Measurements from ENCODE around the gene MT2A.
"Not testable (repeated sequence)": the region's sequence is repeated elsewhere in the genome, so short reads cannot be mapped to it uniquely, and the experiment has no call there.

Gene MT2A

DNA sequence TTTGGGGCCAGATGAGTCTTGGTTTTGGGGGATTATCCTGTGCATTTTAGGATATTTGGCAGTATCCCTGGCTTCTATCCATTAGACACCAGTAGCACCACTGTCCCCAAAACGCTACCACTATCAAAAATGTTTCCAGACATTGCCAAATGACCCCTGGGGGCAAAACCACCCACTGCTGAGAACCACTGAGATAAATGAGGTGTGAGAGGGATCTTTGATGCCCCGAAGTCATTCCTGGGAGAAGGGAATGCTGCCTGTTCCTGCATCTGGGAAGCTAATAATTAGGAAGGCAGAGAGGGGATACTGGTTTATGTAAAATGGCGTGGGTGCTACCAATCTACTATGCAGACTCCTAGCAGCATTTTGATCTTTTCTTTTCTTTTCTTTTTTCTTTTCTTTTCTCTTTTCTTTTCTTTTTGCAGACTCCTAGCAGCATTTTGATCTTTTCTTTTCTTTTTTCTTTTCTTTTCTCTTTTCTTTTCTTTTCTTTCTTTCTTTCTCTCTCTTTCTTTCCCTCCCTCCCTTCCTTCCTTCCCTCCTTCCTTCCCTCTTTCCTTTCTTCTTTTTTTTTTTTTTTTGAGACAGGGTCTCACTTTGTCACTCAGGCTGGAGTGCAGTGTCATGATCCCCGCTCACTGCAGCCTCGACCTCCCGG lies 27.9 kb upstream of the MT2A start:
- H3K27me3 ChIP-seq (ENCODE audit: control insufficient read depth in 5 of 5, insufficient read depth in 4 of 5, low read length in 5 of 5) = peaks cover 0 to 4% (median 0%) of the 10 kb centered on the region in 5 donors
- H3K27ac ChIP-seq (ENCODE audit: low read depth, low read length) = no peak overlapping the region
- no peaks in the 10 kb centered on the region for H3K9me3 ChIP-seq (ENCODE audit: control insufficient read depth in 5 of 5, low read length in 5 of 5)
- no peaks in the 10 kb centered on the region for H3K36me3 ChIP-seq (ENCODE audit: control insufficient read depth in 5 of 5, insufficient read depth in 5 of 5, low read length in 5 of 5)
- no peak overlapping the region for H3K9ac ChIP-seq (ENCODE audit: low read length in 5 of 5)
- peaks cover 0 to 7% (median 0%) of the 10 kb centered on the region in 5 donors for H3K4me1 ChIP-seq (ENCODE audit: control insufficient read depth in 5 of 5, insufficient read depth in 5 of 5, low read length in 5 of 5)
- H3K4me3 ChIP-seq (ENCODE audit: low read depth in 1 of 5, low read length in 5 of 5) = no peak overlapping the region

DNA sequence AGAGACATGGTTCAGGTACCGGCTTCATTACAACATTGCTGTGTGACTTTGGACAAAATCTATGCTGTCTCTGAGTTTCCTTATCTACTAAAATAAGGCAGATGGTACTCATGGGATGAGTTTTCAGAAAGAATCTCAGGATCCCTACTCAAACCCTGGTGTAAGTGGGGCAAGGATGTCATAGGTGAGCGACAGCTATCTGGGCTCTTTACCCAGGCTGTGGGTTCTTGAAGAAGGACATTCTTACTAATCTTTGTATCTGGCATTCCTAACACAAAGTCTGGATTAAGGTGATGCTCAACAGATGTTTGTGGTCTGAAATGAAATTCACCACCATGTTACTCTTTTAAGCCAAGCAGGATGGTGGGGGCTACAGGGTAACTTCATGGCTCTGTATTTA lies 25.5 kb upstream of the MT2A start:
- not testable (repeated sequence) for H3K9ac ChIP-seq (ENCODE audit: low read length in 5 of 5); H3K4me1 ChIP-seq (ENCODE audit: control insufficient read depth in 5 of 5, insufficient read depth in 5 of 5, low read length in 5 of 5); H3K9me3 ChIP-seq (ENCODE audit: control insufficient read depth in 5 of 5, low read length in 5 of 5); H3K27ac ChIP-seq (ENCODE audit: low read depth, low read length); H3K4me3 ChIP-seq (ENCODE audit: low read depth in 1 of 5, low read length in 5 of 5); H3K36me3 ChIP-seq (ENCODE audit: control insufficient read depth in 5 of 5, insufficient read depth in 5 of 5, low read length in 5 of 5)
- H3K27me3 ChIP-seq (ENCODE audit: control insufficient read depth in 5 of 5, insufficient read depth in 4 of 5, low read length in 5 of 5) = peaks cover under 1 to 12% (median 3%) of the 10 kb centered on the region in 5 donors

DNA sequence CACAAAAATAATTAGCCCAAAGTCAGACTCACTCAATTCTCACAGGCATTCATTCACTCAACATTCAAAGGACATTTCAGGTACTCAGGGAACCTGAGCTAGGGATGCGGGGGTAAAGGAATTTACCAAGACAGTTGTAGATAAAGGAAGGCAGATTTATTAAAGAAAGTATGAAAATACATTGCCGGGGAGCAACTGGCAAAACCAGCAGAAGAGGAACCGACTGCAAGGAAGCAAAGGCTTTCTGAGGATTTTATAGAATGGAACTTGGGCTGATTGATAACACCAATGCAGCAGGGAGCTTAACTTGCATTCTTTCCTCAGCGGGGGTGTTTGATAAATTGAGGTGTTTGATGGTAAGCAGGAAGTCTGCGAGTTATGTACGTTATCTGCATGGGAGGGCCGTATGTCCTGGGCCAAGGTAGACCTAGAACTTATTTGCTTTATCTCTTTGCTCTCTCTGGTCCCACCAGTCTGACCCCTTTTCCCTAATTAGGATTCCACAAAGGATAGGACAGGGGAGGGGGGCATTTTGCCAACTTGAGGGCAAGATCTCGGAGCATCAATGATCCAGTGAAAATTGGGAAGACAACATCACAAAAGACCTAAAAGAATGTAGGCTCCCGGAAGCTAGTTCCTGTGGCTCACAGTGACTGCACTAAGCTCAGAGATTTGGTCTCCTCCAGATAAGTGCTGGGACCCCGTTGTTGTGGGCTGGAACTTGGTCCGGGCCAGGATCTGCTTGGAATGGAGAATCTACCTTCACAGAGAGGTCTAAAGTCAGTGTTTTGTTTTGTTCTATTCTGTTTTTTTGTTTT lies 24.8 kb upstream of the MT2A start:
- peaks cover 0 to 7% (median 0%) of the 10 kb centered on the region in 5 donors for H3K4me1 ChIP-seq (ENCODE audit: control insufficient read depth in 5 of 5, insufficient read depth in 5 of 5, low read length in 5 of 5)
- H3K9ac ChIP-seq (ENCODE audit: low read length in 5 of 5) = no peak overlapping the region
- no peak overlapping the region for H3K27ac ChIP-seq (ENCODE audit: low read depth, low read length)
- no peaks in the 10 kb centered on the region for H3K9me3 ChIP-seq (ENCODE audit: control insufficient read depth in 5 of 5, low read length in 5 of 5)
- H3K36me3 ChIP-seq (ENCODE audit: control insufficient read depth in 5 of 5, insufficient read depth in 5 of 5, low read length in 5 of 5) = no peaks in the 10 kb centered on the region
- no peak overlapping the region for H3K4me3 ChIP-seq (ENCODE audit: low read depth in 1 of 5, low read length in 5 of 5)
- peaks cover 2 to 16% (median 7%) of the 10 kb centered on the region in 5 donors for H3K27me3 ChIP-seq (ENCODE audit: control insufficient read depth in 5 of 5, insufficient read depth in 4 of 5, low read length in 5 of 5)

DNA sequence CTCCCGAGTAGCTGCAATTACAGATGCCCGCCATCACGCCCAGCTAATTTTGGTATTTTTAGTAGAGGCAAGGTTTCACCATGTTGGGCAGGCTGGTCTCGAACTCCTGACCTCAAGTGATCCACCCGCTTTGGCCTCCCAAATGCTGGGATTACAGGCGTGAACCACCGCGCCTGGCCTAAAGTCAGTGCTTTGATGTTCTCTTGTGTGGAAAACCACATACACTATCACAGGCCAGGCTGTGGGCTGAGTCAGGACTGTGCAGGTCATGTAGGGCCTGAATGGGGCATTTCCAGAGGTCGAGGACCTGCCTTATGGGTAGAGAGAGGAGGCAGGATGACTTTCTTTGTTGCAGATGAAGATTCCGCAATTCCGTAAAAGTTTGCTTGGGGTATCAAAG lies 24.1 kb upstream of the MT2A start:
- H3K4me3 ChIP-seq (ENCODE audit: low read depth in 1 of 5, low read length in 5 of 5) = no peak overlapping the region
- H3K4me1 ChIP-seq (ENCODE audit: control insufficient read depth in 5 of 5, insufficient read depth in 5 of 5, low read length in 5 of 5) = peaks cover 0 to 13% (median 6%) of the 10 kb centered on the region in 5 donors
- H3K27ac ChIP-seq (ENCODE audit: low read depth, low read length) = no peak overlapping the region
- no peaks in the 10 kb centered on the region for H3K9me3 ChIP-seq (ENCODE audit: control insufficient read depth in 5 of 5, low read length in 5 of 5)
- peaks cover 8 to 23% (median 12%) of the 10 kb centered on the region in 5 donors for H3K27me3 ChIP-seq (ENCODE audit: control insufficient read depth in 5 of 5, insufficient read depth in 4 of 5, low read length in 5 of 5)
- no peaks in the 10 kb centered on the region for H3K36me3 ChIP-seq (ENCODE audit: control insufficient read depth in 5 of 5, insufficient read depth in 5 of 5, low read length in 5 of 5)
- H3K9ac ChIP-seq (ENCODE audit: low read length in 5 of 5) = no peak overlapping the region

DNA sequence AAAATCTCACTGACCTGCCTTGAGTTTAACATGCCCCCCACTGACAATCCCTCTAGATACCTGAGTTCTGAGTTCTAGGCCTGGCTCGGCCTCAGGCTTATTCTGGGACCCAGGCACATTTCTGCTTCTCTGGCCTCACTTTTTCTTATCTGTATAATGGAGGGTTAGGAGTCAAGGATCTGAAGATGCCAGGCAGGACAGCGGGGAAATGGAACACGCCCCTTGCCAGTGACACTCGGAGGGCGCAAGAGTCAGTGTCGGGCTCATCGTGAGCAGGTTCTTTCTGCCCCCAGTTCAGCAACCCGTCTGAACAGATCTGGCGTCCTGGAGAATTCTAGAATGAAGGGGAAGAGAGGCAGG lies 19.6 kb upstream of the MT2A start:
- H3K9ac ChIP-seq (ENCODE audit: low read length in 5 of 5) = no peak overlapping the region
- peaks cover 0 to 18% (median 12%) of the 10 kb centered on the region in 5 donors for H3K4me1 ChIP-seq (ENCODE audit: control insufficient read depth in 5 of 5, insufficient read depth in 5 of 5, low read length in 5 of 5)
- no peak overlapping the region for H3K27ac ChIP-seq (ENCODE audit: low read depth, low read length)
- H3K4me3 ChIP-seq (ENCODE audit: low read depth in 1 of 5, low read length in 5 of 5) = peak overlapping the region in 4 of 5 donors; percentile 32 to 63 (median 52)
- H3K27me3 ChIP-seq (ENCODE audit: control insufficient read depth in 5 of 5, insufficient read depth in 4 of 5, low read length in 5 of 5) = peaks cover 25 to 35% (median 25%) of the 10 kb centered on the region in 5 donors
- no peaks in the 10 kb centered on the region for H3K36me3 ChIP-seq (ENCODE audit: control insufficient read depth in 5 of 5, insufficient read depth in 5 of 5, low read length in 5 of 5)
- no peaks in the 10 kb centered on the region for H3K9me3 ChIP-seq (ENCODE audit: control insufficient read depth in 5 of 5, low read length in 5 of 5)

DNA sequence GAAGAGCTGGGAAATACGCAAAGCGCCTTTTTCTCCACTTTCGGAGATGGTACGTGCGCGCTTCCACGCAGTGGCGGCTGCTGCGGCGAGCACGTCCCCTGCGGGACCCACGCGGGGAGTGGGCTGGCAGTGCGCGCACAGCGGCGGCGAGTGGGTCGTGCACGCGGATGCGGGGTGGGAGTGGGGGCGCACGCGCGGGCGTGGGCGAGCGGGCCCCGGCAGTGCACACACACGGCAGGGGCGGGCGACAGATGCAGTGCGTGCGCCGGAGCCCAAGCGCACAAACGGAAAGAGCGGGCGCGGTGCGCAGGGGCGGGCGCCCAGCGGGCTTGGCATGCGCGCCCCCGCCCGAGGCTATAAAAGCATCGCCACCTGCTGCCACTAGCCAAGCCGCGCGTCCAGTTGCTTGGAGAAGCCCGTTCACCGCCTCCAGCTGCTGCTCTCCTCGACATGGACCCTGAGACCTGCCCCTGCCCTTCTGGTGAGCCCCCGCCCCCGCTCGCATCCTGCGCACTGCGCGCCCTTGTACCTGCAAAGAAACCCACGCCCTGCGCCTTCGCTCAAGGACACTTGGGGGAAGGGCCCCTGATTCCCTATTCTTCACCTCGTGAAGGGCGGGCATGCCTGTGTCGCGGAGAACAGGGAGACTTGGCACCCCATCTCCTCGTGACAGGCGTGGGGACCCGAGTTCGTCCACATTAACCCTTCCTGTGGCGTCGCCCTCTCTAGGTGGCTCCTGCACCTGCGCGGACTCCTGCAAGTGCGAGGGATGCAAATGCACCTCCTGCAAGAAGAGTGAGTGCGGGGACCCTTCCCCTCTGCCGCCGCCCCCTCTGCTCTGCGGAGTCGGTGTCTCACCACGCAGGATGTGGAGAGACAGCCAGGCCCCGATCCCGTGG lies 19.0 kb upstream of the MT2A start, which contains the start of gene MT3:
TSS of gene MT3 (plus strand) at position 388 of the 899 bp plus-strand sequence. CDS start at position 451, 63 bp downstream.
- H3K36me3 ChIP-seq (ENCODE audit: control insufficient read depth in 5 of 5, insufficient read depth in 5 of 5, low read length in 5 of 5) = no peaks in the 10 kb centered on the region
- no peak within 1 kb of the TSS for H3K27ac ChIP-seq (ENCODE audit: low read depth, low read length)
- H3K4me3 ChIP-seq (ENCODE audit: low read depth in 1 of 5, low read length in 5 of 5) = peak within 1 kb of the TSS in 4 of 5 donors; percentile 32 to 63 (median 52)
- no peak within 1 kb of the TSS for H3K9ac ChIP-seq (ENCODE audit: low read length in 5 of 5)
- H3K27me3 ChIP-seq (ENCODE audit: control insufficient read depth in 5 of 5, insufficient read depth in 4 of 5, low read length in 5 of 5) = peaks cover 24 to 35% (median 25%) of the 10 kb centered on the region in 5 donors
- H3K4me1 ChIP-seq (ENCODE audit: control insufficient read depth in 5 of 5, insufficient read depth in 5 of 5, low read length in 5 of 5) = peaks cover 0 to 18% (median 12%) of the 10 kb centered on the region in 5 donors
- H3K9me3 ChIP-seq (ENCODE audit: control insufficient read depth in 5 of 5, low read length in 5 of 5) = no peaks in the 10 kb centered on the region

DNA sequence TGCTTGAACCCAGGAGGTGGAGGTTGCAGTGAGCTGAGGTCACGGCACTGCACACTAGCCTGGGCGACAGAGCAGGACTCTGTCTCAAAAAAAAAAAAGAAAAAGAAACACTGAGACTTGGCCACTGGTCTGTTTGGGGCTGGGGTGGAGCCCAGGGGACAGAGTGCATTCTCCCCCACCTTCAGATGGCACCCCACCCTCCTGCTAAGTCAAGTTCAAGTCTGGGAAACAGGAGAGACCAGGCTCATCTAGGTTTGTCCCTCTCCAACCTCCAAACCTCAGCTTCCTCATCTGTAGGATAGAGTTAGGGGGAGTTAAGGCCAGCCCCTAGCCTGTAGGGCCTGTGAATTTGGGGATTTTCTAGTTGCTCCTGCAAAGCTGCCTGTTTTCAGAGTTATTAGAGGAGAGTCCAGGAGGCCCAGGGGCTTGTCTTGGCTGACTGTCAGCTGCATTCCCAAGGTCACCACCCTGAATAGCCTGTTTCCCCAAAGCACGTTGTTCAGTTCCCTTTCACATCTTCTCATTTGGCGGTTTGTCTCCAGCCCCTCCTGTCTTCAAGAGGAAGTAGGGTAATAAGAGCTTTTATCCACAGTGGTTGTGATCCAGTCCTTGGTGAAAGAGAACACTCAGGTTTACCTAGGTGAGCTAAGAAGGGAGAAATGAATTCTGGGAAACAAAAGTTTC lies 16.9 kb upstream of the MT2A start:
- no peaks in the 10 kb centered on the region for H3K9me3 ChIP-seq (ENCODE audit: control insufficient read depth in 5 of 5, low read length in 5 of 5)
- no peak overlapping the region for H3K27ac ChIP-seq (ENCODE audit: low read depth, low read length)
- H3K4me1 ChIP-seq (ENCODE audit: control insufficient read depth in 5 of 5, insufficient read depth in 5 of 5, low read length in 5 of 5) = peaks cover 0 to 12% (median 11%) of the 10 kb centered on the region in 5 donors
- H3K9ac ChIP-seq (ENCODE audit: low read length in 5 of 5) = no peak overlapping the region
- H3K36me3 ChIP-seq (ENCODE audit: control insufficient read depth in 5 of 5, insufficient read depth in 5 of 5, low read length in 5 of 5) = no peaks in the 10 kb centered on the region
- no peak overlapping the region for H3K4me3 ChIP-seq (ENCODE audit: low read depth in 1 of 5, low read length in 5 of 5)
- H3K27me3 ChIP-seq (ENCODE audit: control insufficient read depth in 5 of 5, insufficient read depth in 4 of 5, low read length in 5 of 5) = peaks cover 24 to 32% (median 25%) of the 10 kb centered on the region in 5 donors

DNA sequence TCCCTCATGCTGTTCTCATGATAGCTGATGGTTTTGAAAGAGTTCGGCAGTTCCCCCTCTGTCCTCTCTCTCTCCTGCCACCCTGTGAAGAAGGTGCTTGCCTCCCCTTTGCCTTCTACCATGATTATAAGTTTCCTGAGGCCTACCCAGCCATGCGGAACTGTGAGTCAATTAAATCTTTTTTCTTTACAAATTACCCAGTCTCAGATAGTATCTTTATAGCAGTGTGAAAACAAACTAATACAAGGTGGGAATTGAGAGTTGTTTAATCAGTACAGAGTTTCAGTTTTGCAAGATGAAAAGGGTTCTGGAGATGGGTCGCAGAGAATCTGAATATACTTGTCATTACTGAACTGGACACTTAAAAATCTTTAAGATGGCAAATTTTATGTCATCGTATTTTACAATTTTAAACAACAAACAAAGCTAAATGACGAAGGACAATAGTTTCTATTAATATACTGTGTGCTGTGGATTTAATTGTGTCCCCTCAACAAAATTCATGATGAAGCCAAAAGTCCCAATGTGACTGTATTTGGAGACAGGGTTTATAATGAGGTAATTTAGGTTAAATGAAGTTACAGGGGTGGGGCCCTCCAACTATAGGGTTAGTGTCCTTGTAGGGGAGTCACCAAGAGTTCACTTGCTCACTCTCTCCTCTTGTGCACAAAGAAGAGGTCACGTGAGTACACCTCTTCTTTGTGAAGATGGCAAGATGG lies 14.7 kb upstream of the MT2A start:
- Histone ChIP-seq H3K9me3 (ENCODE audit: control insufficient read depth in 5 of 5, low read length in 5 of 5) (no peaks in the 10 kb centered on the region), H3K36me3 (ENCODE audit: control insufficient read depth in 5 of 5, insufficient read depth in 5 of 5, low read length in 5 of 5) (no peaks in the 10 kb centered on the region), H3K27ac (ENCODE audit: low read depth, low read length) (no peak overlapping the region), H3K27me3 (ENCODE audit: control insufficient read depth in 5 of 5, insufficient read depth in 4 of 5, low read length in 5 of 5) (peaks cover 18 to 22% (median 22%) of the 10 kb centered on the region in 5 donors), H3K4me1 (ENCODE audit: control insufficient read depth in 5 of 5, insufficient read depth in 5 of 5, low read length in 5 of 5) (peaks cover 0 to 11% (median 11%) of the 10 kb centered on the region in 5 donors), H3K4me3 (ENCODE audit: low read depth in 1 of 5, low read length in 5 of 5) (no peak overlapping the region), H3K9ac (ENCODE audit: low read length in 5 of 5) (no peak overlapping the region)

DNA sequence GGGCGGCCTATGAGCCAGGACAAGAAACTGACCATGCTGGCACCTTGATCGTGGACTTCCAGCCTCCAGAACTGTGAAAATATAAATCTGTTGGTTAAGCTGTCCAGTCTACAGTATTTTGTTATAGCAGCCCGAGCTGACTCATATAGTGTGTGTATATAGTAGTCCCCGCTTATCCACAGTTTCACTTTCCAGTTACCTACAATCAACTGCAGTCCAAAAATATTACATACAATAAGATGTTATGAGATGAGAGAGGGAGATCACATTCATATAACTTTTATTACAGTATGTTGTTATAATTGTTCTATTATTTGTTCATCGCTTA lies 14.1 kb upstream of the MT2A start:
- Histone ChIP-seq H3K27ac (ENCODE audit: low read depth, low read length) (no peak overlapping the region), H3K9me3 (ENCODE audit: control insufficient read depth in 5 of 5, low read length in 5 of 5) (no peaks in the 10 kb centered on the region), H3K4me1 (ENCODE audit: control insufficient read depth in 5 of 5, insufficient read depth in 5 of 5, low read length in 5 of 5) (peaks cover 0 to 6% (median 5%) of the 10 kb centered on the region in 5 donors), H3K36me3 (ENCODE audit: control insufficient read depth in 5 of 5, insufficient read depth in 5 of 5, low read length in 5 of 5) (no peaks in the 10 kb centered on the region), H3K4me3 (ENCODE audit: low read depth in 1 of 5, low read length in 5 of 5) (no peak overlapping the region), H3K27me3 (ENCODE audit: control insufficient read depth in 5 of 5, insufficient read depth in 4 of 5, low read length in 5 of 5) (peaks cover 13 to 17% (median 16%) of the 10 kb centered on the region in 5 donors), H3K9ac (ENCODE audit: low read length in 5 of 5) (no peak overlapping the region)

Data from subcutaneous abdominal adipose tissue (tissue), 5 donors.